Measurements from ENCODE around the gene ZDHHC17. TPM values are rescaled to one million over a fixed set of nuclear protein-coding genes. Genes with fewer than 3 reads are reported as not detected.

Gene ZDHHC17
- total and polyA plus RNA-seq, 12 donors, result 6.8 to 28.0 (median 21.5) TPM

- 89 to 93% methylated on average over 3 of the region's 3 CpGs for WGBS, 2 donors
- no peaks in the 10 kb centered on the region for H3K4me1 ChIP-seq
- H3K27me3 ChIP-seq, result no peaks in the 10 kb centered on the region
- H3K36me3 ChIP-seq, result no peaks in the 10 kb centered on the region
- intact Hi-C loops (cut with DNase I), result no loop called here
- no peak overlapping the region for H3K27ac ChIP-seq
- ATAC-seq (no peak), DNase-seq (no peak)
- no peaks in the 10 kb centered on the region for H3K9me3 ChIP-seq
- no peak overlapping the region for H3K4me3 ChIP-seq
- TF ChIP-seq, protein P1, sequence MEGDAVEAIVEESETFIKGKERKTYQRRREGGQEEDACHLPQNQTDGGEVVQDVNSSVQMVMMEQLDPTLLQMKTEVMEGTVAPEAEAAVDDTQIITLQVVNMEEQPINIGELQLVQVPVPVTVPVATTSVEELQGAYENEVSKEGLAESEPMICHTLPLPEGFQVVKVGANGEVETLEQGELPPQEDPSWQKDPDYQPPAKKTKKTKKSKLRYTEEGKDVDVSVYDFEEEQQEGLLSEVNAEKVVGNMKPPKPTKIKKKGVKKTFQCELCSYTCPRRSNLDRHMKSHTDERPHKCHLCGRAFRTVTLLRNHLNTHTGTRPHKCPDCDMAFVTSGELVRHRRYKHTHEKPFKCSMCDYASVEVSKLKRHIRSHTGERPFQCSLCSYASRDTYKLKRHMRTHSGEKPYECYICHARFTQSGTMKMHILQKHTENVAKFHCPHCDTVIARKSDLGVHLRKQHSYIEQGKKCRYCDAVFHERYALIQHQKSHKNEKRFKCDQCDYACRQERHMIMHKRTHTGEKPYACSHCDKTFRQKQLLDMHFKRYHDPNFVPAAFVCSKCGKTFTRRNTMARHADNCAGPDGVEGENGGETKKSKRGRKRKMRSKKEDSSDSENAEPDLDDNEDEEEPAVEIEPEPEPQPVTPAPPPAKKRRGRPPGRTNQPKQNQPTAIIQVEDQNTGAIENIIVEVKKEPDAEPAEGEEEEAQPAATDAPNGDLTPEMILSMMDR (IDR thresholded peaks at IDR 0.05), result no peak
Observed at GRCh38 chr12:76715332-76715731, 48.6 kb upstream of the ZDHHC17 start.

GRCh38 chr12:76717314-76717713 lies 46.6 kb upstream of the ZDHHC17 start:
- no peaks in the 10 kb centered on the region for H3K36me3 ChIP-seq
- no peaks in the 10 kb centered on the region for H3K9me3 ChIP-seq
- DNase-seq (no peak), ATAC-seq (no peak)
- H3K27me3 ChIP-seq, result no peaks in the 10 kb centered on the region
- intact Hi-C loops (cut with DNase I), result no loop called here
- no peak overlapping the region for H3K4me3 ChIP-seq
- TF ChIP-seq, protein P1 (IDR thresholded peaks at IDR 0.05), result no peak
- 93 to 95% methylated on average over 1 of the region's 1 CpG for WGBS, 2 donors
- H3K27ac ChIP-seq, result no peak overlapping the region
- H3K4me1 ChIP-seq, result no peaks in the 10 kb centered on the region

GRCh38 chr12:76719171-76720041 lies 44.5 kb upstream of the ZDHHC17 start:
- Histone ChIP-seq H3K27ac (no peak overlapping the region), H3K27me3 (no peaks in the 10 kb centered on the region), H3K4me3 (no peak overlapping the region), H3K9me3 (no peaks in the 10 kb centered on the region), H3K36me3 (no peaks in the 10 kb centered on the region), H3K4me1 (no peaks in the 10 kb centered on the region)
- WGBS, 2 donors, result 87 to 93% methylated on average over 5 of the region's 5 CpGs
- no peak for ATAC-seq
- DNase-seq, result no peak
- TF ChIP-seq, protein P1 (IDR thresholded peaks at IDR 0.05), result no peak
- intact Hi-C loops (cut with DNase I), result no loop called here

DNA sequence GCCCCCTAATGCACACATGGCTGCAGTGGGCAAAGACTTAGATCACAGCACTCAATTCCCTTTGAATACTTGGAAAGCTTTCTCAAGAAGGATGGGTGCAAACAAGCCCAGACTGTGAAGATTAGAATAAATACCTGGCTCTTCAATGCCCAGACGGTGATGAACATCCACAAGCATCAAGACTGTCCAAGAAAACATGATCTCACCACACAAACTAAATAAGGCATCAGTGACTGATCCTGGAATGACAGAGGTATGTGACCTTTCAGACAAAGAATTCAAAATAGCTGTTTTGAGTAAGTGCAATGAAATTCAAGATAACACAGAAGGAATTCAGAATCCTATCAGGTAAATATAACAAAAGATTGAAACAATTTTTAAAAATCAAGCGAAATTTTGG lies 43.8 kb upstream of the ZDHHC17 start:
- no peak for DNase-seq
- no peak overlapping the region for H3K4me3 ChIP-seq
- no peaks in the 10 kb centered on the region for H3K27me3 ChIP-seq
- TF ChIP-seq, protein P1 (IDR thresholded peaks at IDR 0.05), result no peak
- intact Hi-C loops (cut with DNase I), result no loop called here
- no peaks in the 10 kb centered on the region for H3K36me3 ChIP-seq
- no peak for ATAC-seq
- WGBS, 2 donors, result 74 to 80% methylated on average over 2 of the region's 2 CpGs
- no peaks in the 10 kb centered on the region for H3K9me3 ChIP-seq
- no peak overlapping the region for H3K27ac ChIP-seq
- no peaks in the 10 kb centered on the region for H3K4me1 ChIP-seq
